ENCODE data around the gene OTUB2.

OTUB2 gene

GRCh38 chr14:94020267-94020666 lies 5.9 kb upstream of the OTUB2 start:
- DNase-seq (ENCODE audit: extremely low read depth in 1 of 2, low read depth in 1 of 2) = no peak

GRCh38 chr14:94021001-94021400 lies 5.1 kb upstream of the OTUB2 start:
- no peak for DNase-seq (ENCODE audit: extremely low read depth in 1 of 2, low read depth in 1 of 2)

- peak; percentile 34 to 38 for DNase-seq (ENCODE audit: extremely low read depth in 1 of 2, low read depth in 1 of 2)
Observed at GRCh38 chr14:94021416-94022157, 4.6 kb upstream of the OTUB2 start.

GRCh38 chr14:94022532-94023411 lies 3.4 kb upstream of the OTUB2 start:
- DNase-seq (ENCODE audit: extremely low read depth in 1 of 2, low read depth in 1 of 2) = no peak

GRCh38 chr14:94024549-94024948 lies 1.6 kb upstream of the OTUB2 start:
- DNase-seq (ENCODE audit: extremely low read depth in 1 of 2, low read depth in 1 of 2) = no peak

GRCh38 chr14:94025720-94026119 lies 420 bp upstream of the OTUB2 start:
- no peak for DNase-seq (ENCODE audit: extremely low read depth in 1 of 2, low read depth in 1 of 2)

GRCh38 chr14:94026889-94027469 lies 839 bp downstream of the OTUB2 start:
- no peak for DNase-seq (ENCODE audit: extremely low read depth in 1 of 2, low read depth in 1 of 2)

- DNase-seq (ENCODE audit: extremely low read depth in 1 of 2, low read depth in 1 of 2) = no peak
Observed at GRCh38 chr14:94027566-94028449, 1.7 kb downstream of the OTUB2 start.

- DNase-seq (ENCODE audit: extremely low read depth in 1 of 2, low read depth in 1 of 2) = no peak
Observed at GRCh38 chr14:94028450-94028826, 2.3 kb downstream of the OTUB2 start.

- DNase-seq (ENCODE audit: extremely low read depth in 1 of 2, low read depth in 1 of 2) = no peak
Observed at GRCh38 chr14:94029265-94029664, 3.1 kb downstream of the OTUB2 start.

GRCh38 chr14:94029671-94030203 lies 3.6 kb downstream of the OTUB2 start:
- no peak for DNase-seq (ENCODE audit: extremely low read depth in 1 of 2, low read depth in 1 of 2)

- no peak for DNase-seq (ENCODE audit: extremely low read depth in 1 of 2, low read depth in 1 of 2)
Observed at GRCh38 chr14:94030571-94030970, 4.4 kb downstream of the OTUB2 start.

- DNase-seq (ENCODE audit: extremely low read depth in 1 of 2, low read depth in 1 of 2) = no peak
Observed at GRCh38 chr14:94031161-94031882, 5.2 kb downstream of the OTUB2 start.

GRCh38 chr14:94031883-94032279 lies 5.7 kb downstream of the OTUB2 start:
- DNase-seq (ENCODE audit: extremely low read depth in 1 of 2, low read depth in 1 of 2) = no peak

- DNase-seq (ENCODE audit: extremely low read depth in 1 of 2, low read depth in 1 of 2) = no peak
Observed at GRCh38 chr14:94034886-94035285, 8.7 kb downstream of the OTUB2 start.

- DNase-seq (ENCODE audit: extremely low read depth in 1 of 2, low read depth in 1 of 2) = peak; percentile 40 to 45
Observed at GRCh38 chr14:94036313-94037167, 10.4 kb downstream of the OTUB2 start.

- DNase-seq (ENCODE audit: extremely low read depth in 1 of 2, low read depth in 1 of 2) = no peak
Observed at GRCh38 chr14:94037954-94038353, 11.8 kb downstream of the OTUB2 start.

- no peak for DNase-seq (ENCODE audit: extremely low read depth in 1 of 2, low read depth in 1 of 2)
Observed at GRCh38 chr14:94038510-94038909, 12.4 kb downstream of the OTUB2 start.
